T47D (cell line): Measurements from ENCODE around the gene NF1.
A peak's percentile ranks its signal among the peaks of the same experiment; 100 is the strongest.
"Not testable (repeated sequence)": the region's sequence is repeated elsewhere in the genome, so short reads cannot be mapped to it uniquely, and the experiment has no call there.

ENCODE experiments used
- DNase-seq, 2 experiments: peaks; one replicate each; pipeline versions ENCODE4 v3.0.0 to v3.0.0-alpha.2; 2011 to 2012; ENCODE audit warnings: low read depth in 1 of 2, low spot score in 1 of 2
- JUND ChIP-seq: IDR thresholded peaks from 2 replicates; pipeline ENCODE4 v1.6.1; 2012; ENCODE audit warnings: low read depth
- in situ Hi-C: cut with HindIII; loops from 2 replicates; pipeline ENCODE4 v1.10.0; 2016; ENCODE audit warnings: low sequenced_read_pairs, low pct_unique_long_range_greater_than_20kb

The NF1 gene

GRCh38 chr17:31198026-31198425, 103.2 kb downstream of the NF1 start:
- in situ Hi-C loops, result no loop called here
- no peak for TF ChIP-seq JUND
- no peak for DNase-seq

GRCh38 chr17:31198666-31199065, 103.9 kb downstream of the NF1 start:
- in situ Hi-C loops, DNase-seq: not testable (repeated sequence)

GRCh38 chr17:31200287-31200686, 105.5 kb downstream of the NF1 start:
- in situ Hi-C loops, result no loop called here

GRCh38 chr17:31202968-31203367, 108.2 kb downstream of the NF1 start:
- TF ChIP-seq JUND, result no peak
- DNase-seq, result no peak
- in situ Hi-C loops, result no loop called here

More at GRCh38 chr17:31200287-31200686, 105.5 kb downstream of the NF1 start:
- no peak for TF ChIP-seq JUND
- DNase-seq, result no peak

GRCh38 chr17:31211352-31212012, 116.7 kb downstream of the NF1 start:
- DNase-seq, result peak in 1 of 2 experiments; percentile 9
- TF ChIP-seq JUND, result no peak
- in situ Hi-C loops, result no loop called here

GRCh38 chr17:31216031-31216751, 121.4 kb downstream of the NF1 start:
- in situ Hi-C loops, result no loop called here
- peak; percentile 42 to 56 for DNase-seq
- TF ChIP-seq JUND, result no peak

- no peak for TF ChIP-seq JUND
- DNase-seq, result no peak
Measured at GRCh38 chr17:31224366-31224765, 129.6 kb downstream of the NF1 start.

GRCh38 chr17:31225831-31226230, 131.1 kb downstream of the NF1 start:
- TF ChIP-seq JUND, result no peak
- no peak for DNase-seq
- in situ Hi-C loops, result no loop called here

More at GRCh38 chr17:31224366-31224765, 129.6 kb downstream of the NF1 start:
- in situ Hi-C loops, result no loop called here

GRCh38 chr17:31226373-31226772, 131.6 kb downstream of the NF1 start:
- TF ChIP-seq JUND, result no peak
- no peak for DNase-seq
- in situ Hi-C loops, result no loop called here

- DNase-seq, result no peak
Measured at GRCh38 chr17:31226950-31227349, 132.2 kb downstream of the NF1 start.

GRCh38 chr17:31231852-31232251, 137.1 kb downstream of the NF1 start:
- no peak for TF ChIP-seq JUND
- DNase-seq, result no peak
- in situ Hi-C loops, result no loop called here

More at GRCh38 chr17:31226950-31227349, 132.2 kb downstream of the NF1 start:
- in situ Hi-C loops, result no loop called here
- no peak for TF ChIP-seq JUND

GRCh38 chr17:31235110-31235509, 140.3 kb downstream of the NF1 start:
- in situ Hi-C loops, result no loop called here
- no peak for DNase-seq
- TF ChIP-seq JUND, result no peak

- TF ChIP-seq JUND, result no peak
- DNase-seq, result no peak
- in situ Hi-C loops, result no loop called here
Measured at GRCh38 chr17:31236137-31236536, 141.4 kb downstream of the NF1 start.

- in situ Hi-C loops, result no loop called here
- TF ChIP-seq JUND, result no peak
- no peak for DNase-seq
Measured at GRCh38 chr17:31236712-31237111, 141.9 kb downstream of the NF1 start.
